ENCODE results near the gene GRB10. TPM values are rescaled to one million over a fixed set of nuclear protein-coding genes. Genes with fewer than 3 reads are reported as not detected.

The GRB10 gene
- total RNA-seq, 1 donor from 2014 or later, result 93.0 TPM

- H3K4me3 Mint-ChIP-seq, result no peak overlapping the region
- TF ChIP-seq, protein P1, sequence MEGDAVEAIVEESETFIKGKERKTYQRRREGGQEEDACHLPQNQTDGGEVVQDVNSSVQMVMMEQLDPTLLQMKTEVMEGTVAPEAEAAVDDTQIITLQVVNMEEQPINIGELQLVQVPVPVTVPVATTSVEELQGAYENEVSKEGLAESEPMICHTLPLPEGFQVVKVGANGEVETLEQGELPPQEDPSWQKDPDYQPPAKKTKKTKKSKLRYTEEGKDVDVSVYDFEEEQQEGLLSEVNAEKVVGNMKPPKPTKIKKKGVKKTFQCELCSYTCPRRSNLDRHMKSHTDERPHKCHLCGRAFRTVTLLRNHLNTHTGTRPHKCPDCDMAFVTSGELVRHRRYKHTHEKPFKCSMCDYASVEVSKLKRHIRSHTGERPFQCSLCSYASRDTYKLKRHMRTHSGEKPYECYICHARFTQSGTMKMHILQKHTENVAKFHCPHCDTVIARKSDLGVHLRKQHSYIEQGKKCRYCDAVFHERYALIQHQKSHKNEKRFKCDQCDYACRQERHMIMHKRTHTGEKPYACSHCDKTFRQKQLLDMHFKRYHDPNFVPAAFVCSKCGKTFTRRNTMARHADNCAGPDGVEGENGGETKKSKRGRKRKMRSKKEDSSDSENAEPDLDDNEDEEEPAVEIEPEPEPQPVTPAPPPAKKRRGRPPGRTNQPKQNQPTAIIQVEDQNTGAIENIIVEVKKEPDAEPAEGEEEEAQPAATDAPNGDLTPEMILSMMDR (conservative IDR thresholded peaks at IDR 0.05), result no peak
- peaks cover 50% of the 10 kb centered on the region for H3K4me1 Mint-ChIP-seq
- H3K27me3 Mint-ChIP-seq (ENCODE audit: low read depth), result no peaks in the 10 kb centered on the region
- no peak for DNase-seq (ENCODE audit: low read depth, low spot score)
- H3K9me3 Mint-ChIP-seq, result no peaks in the 10 kb centered on the region
- H3K36me3 Mint-ChIP-seq (ENCODE audit: low read depth), result peaks cover 23% of the 10 kb centered on the region
- H3K27ac Mint-ChIP-seq (ENCODE audit: unreplicated experiment), result no peak overlapping the region
Observed at GRCh38 chr7:50734246-50734645, 48.5 kb downstream of the GRB10 start.

GRCh38 chr7:50733552-50733951 is 49.1 kb downstream of the GRB10 start:
- peak overlapping the region; percentile 79 for H3K27ac Mint-ChIP-seq (ENCODE audit: unreplicated experiment)
- TF ChIP-seq, protein P1 (conservative IDR thresholded peaks at IDR 0.05), result no peak
- H3K9me3 Mint-ChIP-seq, result no peaks in the 10 kb centered on the region
- no peak overlapping the region for H3K4me3 Mint-ChIP-seq
- no peak for DNase-seq (ENCODE audit: low read depth, low spot score)
- H3K4me1 Mint-ChIP-seq, result peaks cover 48% of the 10 kb centered on the region
- peaks cover 20% of the 10 kb centered on the region for H3K36me3 Mint-ChIP-seq (ENCODE audit: low read depth)
- H3K27me3 Mint-ChIP-seq (ENCODE audit: low read depth), result no peaks in the 10 kb centered on the region

- TF ChIP-seq, protein P1 (conservative IDR thresholded peaks at IDR 0.05), result no peak
- Mint-ChIP-seq H3K27me3 (ENCODE audit: low read depth) (no peaks in the 10 kb centered on the region), H3K27ac (ENCODE audit: unreplicated experiment) (peak overlapping the region; percentile 69), H3K36me3 (ENCODE audit: low read depth) (peaks cover 15% of the 10 kb centered on the region), H3K4me3 (no peak overlapping the region), H3K4me1 (peaks cover 48% of the 10 kb centered on the region), H3K9me3 (no peaks in the 10 kb centered on the region)
- no peak for DNase-seq (ENCODE audit: low read depth, low spot score)
Observed at GRCh38 chr7:50731703-50732582, 50.8 kb downstream of the GRB10 start.

DNA sequence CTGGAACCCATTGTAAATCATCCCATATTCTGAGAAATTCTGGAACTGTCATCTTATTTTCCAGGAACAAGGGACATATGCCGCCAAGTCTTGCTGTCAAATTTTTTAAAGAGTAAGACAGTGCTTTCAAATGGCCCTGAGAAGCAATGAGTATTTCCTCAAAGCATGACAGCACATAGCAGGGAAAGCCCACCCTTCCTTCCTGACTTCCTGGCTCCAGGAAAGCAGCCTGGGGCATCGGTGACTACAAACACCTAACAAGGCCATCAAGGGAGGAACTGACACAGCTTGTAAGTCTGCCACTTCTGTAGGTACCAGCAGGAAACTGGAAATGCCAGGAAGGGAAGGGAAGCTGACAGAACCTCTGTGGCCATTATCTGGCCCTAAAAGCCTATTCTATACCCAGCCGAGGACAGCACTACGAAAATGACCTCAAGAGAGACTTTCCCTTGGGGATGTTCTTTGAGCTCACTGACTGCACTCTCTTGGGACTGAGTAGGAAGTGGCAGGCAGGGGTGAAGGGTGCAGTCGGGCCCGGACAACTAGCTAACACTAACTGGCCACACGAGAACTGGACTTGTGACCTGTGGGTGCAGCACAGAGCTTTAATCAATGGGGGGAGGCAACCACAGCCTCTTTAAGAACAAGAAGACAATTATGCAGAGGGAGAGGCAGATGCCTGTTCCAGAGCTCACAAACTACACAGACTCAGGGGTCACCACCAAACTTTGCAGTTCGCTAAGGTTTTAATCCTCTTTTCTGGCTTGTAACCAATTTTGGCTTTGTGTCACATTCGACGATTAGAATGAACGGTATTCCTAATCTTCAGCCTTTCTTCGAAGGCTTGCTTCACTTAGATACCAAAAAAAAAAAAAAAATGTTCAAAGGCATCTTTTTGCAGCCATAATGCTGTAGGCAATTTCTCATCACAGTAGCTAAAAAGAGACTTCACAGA is 52.0 kb downstream of the GRB10 start:
- Mint-ChIP-seq H3K4me1 (peaks cover 49% of the 10 kb centered on the region), H3K27ac (ENCODE audit: unreplicated experiment) (peak overlapping the region; percentile 88), H3K27me3 (ENCODE audit: low read depth) (no peaks in the 10 kb centered on the region), H3K9me3 (no peaks in the 10 kb centered on the region), H3K36me3 (ENCODE audit: low read depth) (peaks cover 15% of the 10 kb centered on the region), H3K4me3 (peak overlapping the region; percentile 28)
- DNase-seq (ENCODE audit: low read depth, low spot score), result no peak
- TF ChIP-seq, protein P1 (conservative IDR thresholded peaks at IDR 0.05), result no peak

DNA sequence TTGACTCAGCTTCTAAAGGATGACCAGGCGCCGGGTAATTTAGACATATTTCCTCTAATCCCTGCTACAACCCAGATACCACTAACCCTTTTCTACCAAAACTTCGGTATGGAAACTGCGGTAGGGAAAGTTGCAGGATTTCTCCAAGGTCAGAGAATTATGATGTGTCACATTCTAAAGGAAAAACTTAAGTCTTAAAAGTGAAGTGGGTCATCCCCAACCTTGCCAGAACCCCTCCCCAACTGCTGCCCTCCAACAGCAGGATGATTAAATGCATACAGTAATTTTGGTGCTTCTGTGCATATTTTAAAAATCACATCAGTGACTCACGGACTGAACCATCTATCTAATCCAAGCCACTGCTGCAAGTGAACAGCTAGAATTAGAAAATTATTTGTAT is 52.7 kb downstream of the GRB10 start:
- TF ChIP-seq, protein P1 (conservative IDR thresholded peaks at IDR 0.05), result no peak
- Mint-ChIP-seq H3K27me3 (ENCODE audit: low read depth) (no peaks in the 10 kb centered on the region), H3K27ac (ENCODE audit: unreplicated experiment) (peak overlapping the region; percentile 50), H3K4me1 (peaks cover 57% of the 10 kb centered on the region), H3K36me3 (ENCODE audit: low read depth) (peaks cover 13% of the 10 kb centered on the region), H3K4me3 (no peak overlapping the region), H3K9me3 (no peaks in the 10 kb centered on the region)
- no peak for DNase-seq (ENCODE audit: low read depth, low spot score)

All from neural crest cell (in vitro differentiated cells).